Dermis blood vessel endothelial cell (primary cell): ENCODE results near the gene WTAP. TPM values are rescaled to one million over a fixed set of nuclear protein-coding genes. Genes with fewer than 3 reads are reported as not detected.
"Not testable (repeated sequence)": the region's sequence is repeated elsewhere in the genome, so short reads cannot be mapped to it uniquely, and the experiment has no call there.

Source experiments
- DNase-seq: peaks from one replicate; pipeline ENCODE4 v3.0.0; 2010
- total RNA-seq: library from RNA; depleted of rRNA; stranded (reverse); fragments of >200 nt; gene quantifications from 2 replicates; pipeline ENCODE4 v1.2.3, GENCODE V29; 2014

Gene WTAP
- total RNA-seq, 1 donor from 2014 or later: 131 TPM

DNA sequence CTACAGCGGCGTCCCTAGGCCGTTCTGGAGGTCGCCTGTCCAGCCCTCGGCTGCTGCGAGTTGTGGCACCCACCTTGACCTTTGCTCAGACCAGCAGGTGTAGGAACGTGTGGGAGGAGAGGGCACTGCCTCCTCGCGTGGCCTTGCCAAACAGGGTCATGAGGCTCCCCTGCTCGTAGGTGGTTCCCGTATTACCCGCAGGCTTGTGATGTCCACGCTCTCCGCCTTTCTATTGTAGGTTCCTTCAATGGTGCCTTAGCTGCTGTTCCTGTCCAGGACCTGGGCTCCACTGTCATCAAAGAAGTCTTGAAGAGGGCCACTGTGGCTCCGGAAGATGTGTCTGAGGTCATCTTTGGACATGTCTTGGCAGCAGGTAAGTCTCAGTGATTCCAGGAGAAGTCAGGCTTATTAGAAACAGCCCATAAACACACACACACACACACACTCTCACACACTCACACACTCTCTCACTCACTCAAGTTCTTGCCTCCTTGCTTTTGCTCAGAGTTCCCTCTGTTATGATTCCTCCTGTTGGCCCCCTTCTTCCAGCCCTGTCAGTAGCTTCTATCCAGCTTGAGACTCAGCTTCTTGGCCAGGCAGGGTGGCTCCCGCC is 35.5 kb downstream of the WTAP start:
- peak; percentile 22 for DNase-seq

DNA sequence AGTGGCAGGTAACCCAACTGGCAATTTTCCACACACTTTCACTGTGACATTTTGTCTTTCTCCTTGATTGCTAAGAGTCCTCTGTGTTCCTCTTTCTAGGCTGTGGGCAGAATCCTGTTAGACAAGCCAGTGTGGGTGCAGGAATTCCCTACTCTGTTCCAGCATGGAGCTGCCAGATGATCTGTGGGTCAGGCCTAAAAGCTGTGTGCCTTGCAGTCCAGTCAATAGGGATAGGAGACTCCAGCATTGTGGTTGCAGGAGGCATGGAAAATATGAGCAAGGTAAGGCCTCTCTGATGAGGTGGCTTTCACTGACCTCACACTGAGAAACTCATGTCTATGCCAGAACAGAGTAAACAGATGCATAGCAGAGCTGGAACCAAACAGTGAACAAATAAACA is 39.6 kb downstream of the WTAP start:
- DNase-seq: no peak

GRCh38 chr6:159769470-159769869 is 42.2 kb downstream of the WTAP start:
- DNase-seq: no peak

DNA sequence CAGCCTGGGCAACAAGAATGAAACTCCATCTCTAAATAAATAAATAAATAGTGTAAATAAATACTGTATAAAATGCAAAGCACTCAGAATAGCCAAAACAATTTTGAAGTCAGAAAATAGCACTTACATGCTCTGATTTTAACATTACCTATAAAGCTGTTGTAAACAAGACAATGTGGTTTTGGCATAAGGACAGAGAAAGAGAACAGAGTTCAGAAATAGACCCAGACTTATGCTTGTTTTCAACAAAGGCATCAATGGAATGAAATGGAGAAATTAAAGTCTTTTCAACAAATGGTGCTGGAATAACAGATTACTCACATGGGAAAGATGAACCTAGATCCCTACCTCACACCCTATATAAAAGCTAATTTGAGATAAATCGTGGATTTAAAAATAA is 44.9 kb downstream of the WTAP start:
- DNase-seq: no peak

DNA sequence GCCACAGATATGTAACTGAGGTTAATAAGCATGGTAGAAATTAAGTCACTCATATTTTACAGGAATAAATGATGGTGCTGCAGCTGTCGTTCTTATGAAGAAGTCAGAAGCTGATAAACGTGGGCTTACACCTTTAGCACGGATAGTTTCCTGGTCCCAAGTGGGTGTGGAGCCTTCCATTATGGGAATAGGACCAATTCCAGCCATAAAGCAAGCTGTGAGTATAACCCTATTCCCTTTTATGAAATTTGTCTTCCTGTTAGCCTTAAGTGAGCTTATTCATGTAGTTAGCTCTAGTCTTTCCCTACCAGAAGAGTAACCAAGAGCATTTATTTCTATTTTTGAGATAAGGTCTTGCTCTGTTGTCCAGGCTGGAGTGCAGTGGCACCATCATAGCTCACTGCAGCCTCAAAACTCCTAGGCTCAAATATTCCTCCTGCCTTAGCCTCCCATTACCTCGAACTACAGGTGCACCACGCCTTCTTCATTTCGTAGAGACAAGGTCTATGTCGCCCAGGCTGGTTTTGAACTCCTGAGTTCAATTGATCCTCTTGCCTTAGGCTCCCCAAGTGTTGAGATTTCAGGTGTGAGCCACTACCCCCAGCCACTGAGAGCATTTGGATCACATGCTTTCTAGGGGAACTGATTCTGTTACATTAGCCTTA is 50.1 kb downstream of the WTAP start:
- DNase-seq: no peak

- DNase-seq: no peak
Observed at GRCh38 chr6:159778131-159778530, 50.8 kb downstream of the WTAP start.

GRCh38 chr6:159778542-159779103 is 51.3 kb downstream of the WTAP start:
- no peak for DNase-seq

DNA sequence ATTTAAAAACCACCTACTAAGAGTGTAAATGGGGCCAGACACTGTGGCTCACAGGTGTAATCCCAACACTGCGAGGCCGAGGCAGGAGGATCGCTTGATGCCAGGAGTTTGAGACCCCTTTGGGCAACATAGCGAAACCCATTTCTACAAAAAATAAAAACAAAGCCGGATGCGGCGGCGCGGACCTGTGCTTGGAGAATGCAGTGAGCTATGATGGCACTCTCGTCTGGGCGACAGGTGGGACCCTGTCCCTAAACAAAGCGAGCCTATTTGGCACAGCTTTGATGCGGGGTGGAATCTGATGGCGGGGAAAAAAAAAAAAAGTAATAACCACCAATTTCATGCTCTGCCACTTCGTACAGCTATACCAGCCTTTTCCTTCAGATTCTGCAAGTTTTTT is 61.0 kb downstream of the WTAP start:
- DNase-seq: peak; percentile 7

DNA sequence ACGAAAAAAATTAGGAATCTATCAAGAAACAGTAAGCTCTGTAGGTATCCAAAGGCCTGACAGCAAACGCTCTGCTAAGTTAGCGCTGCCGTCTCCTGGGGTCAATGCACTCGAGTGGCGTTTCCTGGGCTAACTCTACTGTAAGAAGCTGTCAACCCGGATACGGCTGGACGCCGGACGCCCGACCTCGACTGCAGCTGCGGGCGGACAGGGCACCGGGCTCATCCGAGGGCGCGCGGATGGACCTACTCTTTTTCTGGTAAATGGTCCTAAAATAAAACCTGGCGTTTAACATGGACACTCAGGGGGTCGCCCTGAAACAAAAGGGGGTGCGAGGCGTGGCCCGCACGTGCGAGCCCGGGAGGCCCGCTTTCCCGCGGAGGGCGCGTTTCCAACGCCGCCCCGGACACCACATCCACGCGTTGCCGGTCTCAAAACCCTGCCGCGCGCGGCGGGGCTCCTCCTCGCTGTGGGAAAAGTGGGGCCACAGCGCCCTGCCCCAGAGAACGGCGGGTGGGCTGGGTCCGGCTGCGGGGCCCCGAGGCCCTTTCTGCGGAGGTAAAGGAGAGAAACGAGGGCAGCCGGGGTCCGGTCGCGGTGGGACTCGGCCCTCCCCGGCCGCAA is 61.6 kb downstream of the WTAP start:
- DNase-seq: peak; percentile 70

- peak; percentile 100 for DNase-seq
Observed at GRCh38 chr6:159789377-159790148, 62.3 kb downstream of the WTAP start, which contains the start of gene TCP1. TSS of gene TCP1 (minus strand) at chr6:159789602. CDS start at chr6:159789468, 134 bp downstream.

DNA sequence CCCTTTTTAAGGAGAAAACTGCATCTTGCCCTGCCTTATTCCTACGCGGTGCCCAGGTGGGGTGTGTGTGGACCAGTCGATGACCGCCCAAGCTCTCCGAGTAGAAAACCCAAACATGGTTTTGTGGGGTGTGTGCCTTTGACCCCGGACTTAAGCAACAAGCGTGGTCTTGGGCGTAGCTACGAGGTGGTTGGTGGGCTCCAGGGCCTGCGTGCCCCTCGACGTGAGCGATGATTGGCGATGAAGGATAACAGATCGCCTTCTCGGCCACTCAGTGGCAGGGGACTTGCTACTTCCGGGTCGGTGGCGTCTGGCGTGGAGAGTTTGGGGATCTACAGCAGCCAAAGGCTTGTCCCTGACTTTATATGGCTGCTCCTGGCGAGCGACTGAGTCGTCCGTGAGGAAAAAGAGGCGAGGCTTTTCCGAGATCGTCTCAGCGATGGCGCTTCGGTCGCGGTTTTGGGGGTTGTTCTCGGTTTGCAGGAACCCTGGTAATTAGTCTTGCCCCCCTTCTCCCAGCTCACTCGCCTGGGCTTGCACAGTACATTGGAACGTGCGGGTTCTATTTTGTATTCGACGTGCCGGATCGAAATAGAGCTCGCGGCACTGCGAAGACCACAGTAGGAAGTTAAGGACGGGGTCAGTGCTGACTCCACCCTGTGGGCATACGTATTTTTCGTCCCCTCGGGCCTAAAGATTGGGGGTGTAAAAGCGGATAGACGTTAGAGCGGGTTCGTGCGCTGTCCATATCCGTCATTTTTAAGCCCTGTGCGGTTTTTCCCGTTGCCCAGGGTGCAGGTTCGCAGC is 63.0 kb downstream of the WTAP start, which contains the start of gene MRPL18:
Gene MRPL18 (plus strand): TSS at position 319 of the 807 bp plus-strand sequence. CDS start 121 bp downstream, at position 440.
- peak; percentile 98 for DNase-seq

GRCh38 chr6:159790956-159791598 is 63.8 kb downstream of the WTAP start:
- peak; percentile 4 for DNase-seq

DNA sequence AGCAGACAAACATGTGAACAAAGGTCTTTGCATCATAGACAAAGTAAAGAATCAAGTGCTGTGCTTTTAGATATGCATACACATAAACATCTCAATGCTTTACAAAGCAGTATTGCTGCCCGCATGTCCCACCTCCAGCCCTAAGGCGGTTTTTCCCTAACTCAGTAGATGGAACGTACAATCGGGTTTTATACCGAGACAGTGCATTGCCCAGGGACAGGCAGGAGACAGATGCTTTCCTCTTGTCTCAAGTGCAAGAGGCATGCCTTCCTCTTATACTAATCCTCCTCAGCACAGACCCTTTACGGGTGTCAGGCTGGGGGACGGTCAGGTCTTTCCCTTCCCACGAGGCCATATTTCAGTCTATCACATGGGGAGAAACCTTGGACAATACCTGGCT is 67.7 kb downstream of the WTAP start:
- DNase-seq: not testable (repeated sequence)

- no peak for DNase-seq
Observed at GRCh38 chr6:159797554-159797953, 70.2 kb downstream of the WTAP start.

- no peak for DNase-seq
Observed at GRCh38 chr6:159800141-159800865, 73.0 kb downstream of the WTAP start, which contains the start of gene PNLDC1. TSS of gene PNLDC1 (plus strand) at chr6:159800276. CDS start at chr6:159800308, 32 bp downstream.

- no peak for DNase-seq
Observed at GRCh38 chr6:159801935-159802334, 74.6 kb downstream of the WTAP start.

DNA sequence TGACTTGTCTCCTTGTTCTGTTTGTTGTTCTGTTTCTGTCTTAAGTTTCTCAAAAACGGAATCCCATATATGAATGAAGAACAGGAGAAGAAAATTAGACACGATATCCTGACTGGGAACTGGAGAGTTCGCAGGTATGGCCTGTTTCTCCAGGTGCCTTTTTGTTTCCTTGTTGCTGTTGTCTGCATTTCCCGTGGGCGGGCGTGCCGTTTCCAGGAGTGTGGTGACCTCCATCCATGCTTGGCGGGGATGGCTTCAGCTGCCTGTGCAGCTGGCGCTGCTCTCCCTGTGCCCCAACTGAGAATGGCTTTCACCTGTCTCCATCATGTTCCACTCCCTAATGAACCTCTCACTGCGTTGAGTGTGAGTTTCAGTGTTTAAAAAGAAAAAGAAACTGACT is 77.2 kb downstream of the WTAP start:
- no peak for DNase-seq

DNA sequence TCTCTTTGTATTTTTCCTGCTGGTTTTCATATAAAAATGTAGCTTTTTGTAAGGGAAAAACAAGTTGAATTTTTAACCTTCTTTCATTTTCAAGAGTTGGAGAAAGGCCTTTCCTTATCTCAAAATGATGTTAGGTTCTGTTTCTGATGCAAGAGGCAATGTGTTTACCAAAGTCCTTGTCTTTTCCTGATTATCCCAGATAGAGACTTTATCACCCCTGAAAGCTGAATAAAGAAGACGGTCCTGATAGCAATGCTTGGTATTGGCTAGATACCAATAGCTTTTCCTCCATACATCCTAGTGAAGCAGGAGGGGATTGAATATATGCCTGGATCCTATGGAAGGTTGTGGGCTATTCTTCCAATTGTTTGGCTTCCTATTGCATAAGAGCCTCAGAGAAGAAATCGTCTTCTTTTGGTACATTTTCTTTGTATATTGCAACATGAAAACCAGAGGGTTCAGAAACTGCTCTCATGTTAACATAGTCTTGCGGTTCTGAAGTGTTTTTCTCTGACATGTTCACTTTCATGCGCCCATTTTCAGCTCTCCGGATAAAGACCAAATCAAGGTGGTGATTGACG is 78.2 kb downstream of the WTAP start:
- DNase-seq: no peak
